ENCODE results near the gene ASTN2. TPM values are rescaled to one million over a fixed set of nuclear protein-coding genes. Genes with fewer than 3 reads are reported as not detected.

ASTN2 gene
- total and polyA plus RNA-seq, 9 of the 15 experiments (the other 6 are each of a cell fraction or from before 2014, with no cell fraction given) = 0.56 to 3.5 (median 1.9) TPM

- TF ChIP-seq E2F4 (CRISPR knock-in tag; IDR thresholded peaks at IDR 0.05; ENCODE audit: low read depth) (no peak), ZBTB49 (CRISPR knock-in tag; IDR thresholded peaks at IDR 0.05; ENCODE audit: borderline replicate concordance) (no peak), ASH1L (IDR thresholded peaks at IDR 0.05; ENCODE audit: borderline replicate concordance, low read depth, partially characterized antibody) (no peak), U2AF1 (optimal IDR thresholded peaks at IDR 0.05; ENCODE audit: low read depth, low read length) (no peak), NEUROD1 (IDR thresholded peaks at IDR 0.05; ENCODE audit: borderline replicate concordance, low read depth, low read length, partially characterized antibody) (peak; percentile 50), ZNF354B (CRISPR knock-in tag; IDR thresholded peaks at IDR 0.05) (no peak), ZNF511 (CRISPR knock-in tag; IDR thresholded peaks at IDR 0.05) (no peak), ZEB2 (IDR thresholded peaks at IDR 0.05) (peak; percentile 97), GATA2 (CRISPR knock-in tag; IDR thresholded peaks at IDR 0.05) (no peak), POU5F1 (IDR thresholded peaks at IDR 0.05; ENCODE audit: borderline replicate concordance, low read depth, low read length, partially characterized antibody) (no peak), RBM17 (IDR thresholded peaks at IDR 0.05; ENCODE audit: borderline replicate concordance, low read depth, low read length) (no peak), SMARCA4 (IDR thresholded peaks at IDR 0.05) (peak; percentile 92), USF1 (CRISPR knock-in tag; IDR thresholded peaks at IDR 0.05) (no peak), MCM7 (IDR thresholded peaks at IDR 0.05) (no peak), NR2C2 (CRISPR knock-in tag; IDR thresholded peaks at IDR 0.05) (no peak), NR2C2 (tag; IDR thresholded peaks at IDR 0.05) (peak; percentile 79), ETS1 (conservative IDR thresholded peaks at IDR 0.05; ENCODE audit: control insufficient read depth, low read depth, low read length) (no peak), KLF10 (CRISPR knock-in tag; IDR thresholded peaks at IDR 0.05) (no peak), SLC30A9 (CRISPR knock-in tag; IDR thresholded peaks at IDR 0.05) (no peak), ZKSCAN3 (CRISPR knock-in tag; IDR thresholded peaks at IDR 0.05) (no peak), ZNF41 (CRISPR knock-in tag; conservative IDR thresholded peaks at IDR 0.05) (no peak; the same call in 1 of the 2 replicates), KDM1A (IDR thresholded peaks at IDR 0.05) (peak in 1 of 2 experiments; percentile 9; a peak in 1 of 4 replicates), HMG20A (CRISPR knock-in tag; conservative IDR thresholded peaks at IDR 0.05) (no peak)
Measured at GRCh38 chr9:116394894-116395698, 1019.8 kb downstream of the ASTN2 start (continued).

Data from K562 (cell line).